Suprapubic skin (tissue), 4 donors: ENCODE results near the gene CIAO2B. TPM values are rescaled to one million over a fixed set of nuclear protein-coding genes. Genes with fewer than 3 reads are reported as not detected.

ENCODE experiments used
- DNase-seq, 2 donors: peaks; one replicate each; pipeline ENCODE4 v3.0.0-alpha.2; 2019; ENCODE audit warnings: low spot score in 2 of 2
- H3K27ac ChIP-seq: fragments of 200-600 bp; sonication (generic); one replicate; pipeline ENCODE4 v1.5.1; 2019
- H3K27me3 ChIP-seq: fragments of 200-600 bp; sonication (generic); one replicate; pipeline ENCODE4 v1.5.1; 2019
- H3K36me3 ChIP-seq: fragments of 200-600 bp; sonication (generic); one replicate; pipeline ENCODE4 v1.5.1; 2019
- H3K4me1 ChIP-seq: fragments of 200-600 bp; sonication (generic); one replicate; pipeline ENCODE4 v1.5.1; 2019
- H3K4me3 ChIP-seq: fragments of 200-600 bp; sonication (generic); one replicate; pipeline ENCODE4 v1.5.1; 2019; ENCODE audit warnings: mild to moderate bottlenecking
- H3K9me3 ChIP-seq: fragments of 200-600 bp; sonication (generic); one replicate; pipeline ENCODE4 v1.5.1; 2019
- CTCF ChIP-seq, 2 donors: fragments of 200-600 bp in 1 of 2; fragments of 450-650 bp in 1 of 2; sonication (generic) in 1 of 2; IDR thresholded peaks; one replicate each; pipeline ENCODE4 v1.5.1; 2016 to 2019; ENCODE audit warnings: antibody characterized with exemption in 2 of 2, mild to moderate bottlenecking in 1 of 2, moderate library complexity in 1 of 2
- EP300 ChIP-seq: sonication (generic); formaldehyde crosslinking; IDR thresholded peaks from one replicate; pipeline ENCODE4 v1.6.1; 2017; ENCODE audit warnings: antibody characterized with exemption
- POLR2A ChIP-seq, 2 donors: fragments of 450-650 bp; IDR thresholded peaks; one replicate each; pipeline ENCODE4 v1.6.1; 2017; ENCODE audit warnings: antibody characterized with exemption in 2 of 2, mild to moderate bottlenecking in 2 of 2, moderate library complexity in 2 of 2
- POLR2AphosphoS5 ChIP-seq, 3 donors: sonication (generic); formaldehyde crosslinking; IDR thresholded peaks; one replicate each; pipeline ENCODE4 v1.6.1; 2017; ENCODE audit warnings: antibody characterized with exemption in 3 of 3
- WGBS: methylation state at CpG from one replicate; pipeline ENCODE4 v1.1.5; 2018; 5-methylcytosine and 5-hydroxymethylcytosine counted together
- total RNA-seq, 4 donors: library from RNA; depleted of rRNA; stranded (reverse); fragments of >200 nt; gene quantifications; one replicate each; pipeline ENCODE4 v1.1.0, GENCODE V29; 2016

Gene CIAO2B
- total RNA-seq, 4 donors from 2014 or later = 34.4 to 69.0 (median 45.0) TPM

DNA sequence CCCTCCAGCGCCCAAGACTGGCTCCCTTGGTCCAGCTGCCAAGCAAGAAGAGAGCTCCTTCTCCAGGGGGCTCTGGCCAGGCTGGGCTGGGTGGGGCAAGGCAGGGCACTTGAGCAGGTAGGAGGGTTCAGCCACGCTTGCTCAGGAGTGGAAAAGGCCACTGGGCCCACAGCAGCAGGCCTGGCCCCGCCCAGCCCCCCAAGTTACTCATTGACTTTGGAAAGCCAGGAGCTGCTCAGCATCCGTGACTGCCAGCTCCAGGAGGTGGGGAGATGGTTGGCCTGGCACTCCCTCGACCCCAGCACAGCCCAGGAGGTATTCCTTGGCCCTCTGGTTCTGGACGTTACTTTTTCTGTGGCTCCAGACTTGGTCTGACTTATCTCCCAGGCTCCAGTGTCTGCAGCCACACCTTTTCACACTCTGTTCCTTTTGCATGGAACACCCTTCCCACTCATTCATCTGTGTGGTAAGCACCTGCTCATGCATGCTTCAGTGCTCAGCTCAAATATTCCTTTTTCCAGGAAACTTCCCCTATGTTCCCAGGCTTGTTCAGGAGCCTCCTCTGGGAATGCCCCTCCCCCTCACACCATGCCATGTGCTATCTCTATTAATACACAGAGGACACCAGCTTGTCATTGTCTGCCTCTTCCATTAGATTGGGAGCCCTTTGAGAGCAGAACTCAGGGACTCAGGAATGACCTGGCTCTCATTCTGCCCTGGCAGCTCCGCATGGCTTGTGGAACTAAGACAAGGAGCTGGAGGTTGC is 15.2 kb downstream of the CIAO2B start, which contains the start of gene CDH16:
Gene CDH16, minus strand, starts transcription at position 83 of the 766 bp plus-strand sequence. CDS start 820 bp downstream, outside the sequence.
- Histone ChIP-seq H3K4me1 (peaks cover 5% of the 10 kb centered on the region), H3K4me3 (no peak within 1 kb of the TSS), H3K27me3 (peaks cover 20% of the 10 kb centered on the region), H3K9me3 (no peaks in the 10 kb centered on the region), H3K36me3 (no peaks in the 10 kb centered on the region), H3K27ac (no peak within 1 kb of the TSS)
- no peak for TF ChIP-seq CTCF (IDR thresholded peaks at IDR 0.05)
- no peak for TF ChIP-seq EP300
- no peak for TF ChIP-seq POLR2AphosphoS5 (IDR thresholded peaks at IDR 0.05)
- TF ChIP-seq POLR2A (IDR thresholded peaks at IDR 0.05) = no peak
- WGBS = 64% methylated on average over 4 of the region's 7 CpGs
- DNase-seq = no peak

DNA sequence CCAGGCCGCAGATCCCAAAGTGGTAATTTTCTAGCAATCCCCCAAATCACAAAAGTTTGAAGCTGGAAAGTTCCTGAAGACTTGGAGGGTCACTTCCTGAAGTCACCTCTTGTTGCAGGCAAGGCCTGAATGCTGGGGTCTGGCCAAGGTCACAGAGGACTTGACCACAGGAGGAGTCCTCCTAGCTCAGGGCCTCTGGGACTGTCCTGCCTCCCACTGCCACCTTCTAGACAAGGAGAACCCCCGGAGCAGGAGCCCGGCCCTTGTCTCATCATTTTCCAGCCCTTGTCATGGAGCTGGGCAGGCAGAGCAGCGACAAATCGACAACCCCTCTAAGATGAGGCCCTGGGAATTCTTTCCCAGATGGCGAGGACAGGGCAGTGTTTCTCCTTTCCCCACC is 15.8 kb downstream of the CIAO2B start:
- peaks cover 14% of the 10 kb centered on the region for H3K27me3 ChIP-seq
- DNase-seq = no peak
- 88% methylated on average over 4 of the region's 6 CpGs for whole genome bisulfite sequencing
- no peak for TF ChIP-seq POLR2AphosphoS5 (IDR thresholded peaks at IDR 0.05)
- no peak for TF ChIP-seq CTCF (IDR thresholded peaks at IDR 0.05)
- TF ChIP-seq POLR2A (IDR thresholded peaks at IDR 0.05) = no peak
- TF ChIP-seq EP300 = no peak
- H3K27ac ChIP-seq = no peak overlapping the region
- H3K9me3 ChIP-seq = no peaks in the 10 kb centered on the region
- no peaks in the 10 kb centered on the region for H3K36me3 ChIP-seq
- H3K4me3 ChIP-seq = no peak overlapping the region
- H3K4me1 ChIP-seq = no peaks in the 10 kb centered on the region

GRCh38 chr16:66917741-66918140 is 16.5 kb downstream of the CIAO2B start:
- DNase-seq = no peak
- 87% methylated on average over 9 of the region's 9 CpGs for WGBS
- Histone ChIP-seq H3K27me3 (peaks cover 10% of the 10 kb centered on the region), H3K9me3 (no peaks in the 10 kb centered on the region), H3K27ac (no peak overlapping the region), H3K4me3 (no peak overlapping the region), H3K36me3 (no peaks in the 10 kb centered on the region), H3K4me1 (no peaks in the 10 kb centered on the region)
- TF ChIP-seq CTCF (IDR thresholded peaks at IDR 0.05) (no peak), POLR2AphosphoS5 (IDR thresholded peaks at IDR 0.05) (no peak), EP300 (no peak), POLR2A (IDR thresholded peaks at IDR 0.05) (no peak)

GRCh38 chr16:66916518-66916917 is 17.7 kb downstream of the CIAO2B start:
- Histone ChIP-seq H3K4me1 (no peaks in the 10 kb centered on the region), H3K27ac (no peak overlapping the region), H3K9me3 (no peaks in the 10 kb centered on the region), H3K27me3 (peaks cover 9% of the 10 kb centered on the region), H3K4me3 (no peak overlapping the region), H3K36me3 (no peaks in the 10 kb centered on the region)
- no peak for DNase-seq
- TF ChIP-seq EP300 (no peak), CTCF (IDR thresholded peaks at IDR 0.05) (no peak)
- WGBS = 88% methylated on average over 6 of the region's 6 CpGs

GRCh38 chr16:66915041-66915440 is 19.2 kb downstream of the CIAO2B start:
- H3K4me1 ChIP-seq = peaks cover 4% of the 10 kb centered on the region
- H3K4me3 ChIP-seq = no peak overlapping the region
- no peak overlapping the region for H3K27ac ChIP-seq
- DNase-seq = no peak
- TF ChIP-seq POLR2AphosphoS5 (IDR thresholded peaks at IDR 0.05) (no peak), POLR2A (IDR thresholded peaks at IDR 0.05) (no peak), CTCF (IDR thresholded peaks at IDR 0.05) (no peak), EP300 (no peak)
- H3K36me3 ChIP-seq = no peaks in the 10 kb centered on the region
- no peaks in the 10 kb centered on the region for H3K9me3 ChIP-seq
- 81% methylated on average over 7 of the region's 7 CpGs for WGBS
- H3K27me3 ChIP-seq = peaks cover 7% of the 10 kb centered on the region
